HepG2 (cell line): ENCODE measurements around the gene RRP12. TPM values are rescaled to one million over a fixed set of nuclear protein-coding genes. Genes with fewer than 3 reads are reported as not detected.

ENCODE experiments used
- ATRX ChIP-seq: sonication (generic); formaldehyde crosslinking; IDR thresholded peaks from 2 replicates; pipeline ENCODE4 v1.4.0; 2020; ENCODE audit warnings: missing genetic modification reagents, borderline replicate concordance
- DMAP1 ChIP-seq: IDR thresholded peaks from 2 replicates; pipeline ENCODE4 v1.6.1; 2016
- GABPA ChIP-seq, 2 experiments: IDR thresholded peaks; 2 replicates each; pipeline ENCODE4 v1.6.1; 2011 to 2016; ENCODE audit warnings: low read depth in 2 of 2, low read length in 1 of 2, missing biosample characterization in 1 of 2, missing genetic modification characterization in 1 of 2
- HDAC1 ChIP-seq: sonication (generic); formaldehyde crosslinking; IDR thresholded peaks from 2 replicates; pipeline ENCODE4 v1.5.1; 2020; ENCODE audit warnings: mild to moderate bottlenecking, missing genetic modification reagents
- IRF2 ChIP-seq: IDR thresholded peaks from 2 replicates; pipeline ENCODE4 v1.6.1; 2018; ENCODE audit warnings: missing genetic modification reagents, missing compliant biosample characterization
- KLF16 ChIP-seq, 2 experiments: sonication (generic) in 1 of 2; formaldehyde crosslinking in 1 of 2; IDR thresholded peaks; 2 replicates each; pipeline versions ENCODE4 v1.6.1 to v1.8.0; 2016 to 2023; ENCODE audit warnings: missing genetic modification reagents in 2 of 2, missing compliant biosample characterization in 1 of 2
- SCMH1 ChIP-seq: sonication (generic); formaldehyde crosslinking; IDR thresholded peaks from 2 replicates; pipeline ENCODE4 v1.9.0; 2021; ENCODE audit warnings: missing genetic modification reagents, mild to moderate bottlenecking, borderline replicate concordance
- SOX5 ChIP-seq: IDR thresholded peaks from 2 replicates; pipeline ENCODE4 v1.6.1; 2016; ENCODE audit warnings: borderline replicate concordance
- SP2 ChIP-seq: sonication (generic); formaldehyde crosslinking; IDR thresholded peaks from 2 replicates; pipeline ENCODE4 v1.5.1; 2020; ENCODE audit warnings: mild to moderate bottlenecking, missing genetic modification reagents
- SP4 ChIP-seq: sonication (generic); formaldehyde crosslinking; IDR thresholded peaks from 2 replicates; pipeline ENCODE4 v1.8.1; 2023; ENCODE audit warnings: mild to moderate bottlenecking, missing genetic modification reagents
- SRSF1 ChIP-seq: fragments of 200-400 bp; formaldehyde crosslinking; optimal IDR thresholded peaks from 2 replicates; pipeline ENCODE3; 2017; ENCODE audit warnings: mild to moderate bottlenecking, low read depth, low read length, moderate library complexity
- SRY ChIP-seq: sonication (generic); formaldehyde crosslinking; IDR thresholded peaks from 2 replicates; pipeline ENCODE4 v1.8.0; 2022; ENCODE audit warnings: mild to moderate bottlenecking, missing genetic modification reagents
- XRCC5 ChIP-seq: fragments of 200-400 bp; formaldehyde crosslinking; optimal IDR thresholded peaks from 2 replicates; pipeline ENCODE3; 2017; ENCODE audit warnings: mild to moderate bottlenecking, low read length
- ZNF292 ChIP-seq: sonication (generic); formaldehyde crosslinking; IDR thresholded peaks from 2 replicates; pipeline ENCODE4 v1.8.1; 2022; ENCODE audit warnings: mild to moderate bottlenecking, low read depth, missing genetic modification reagents, borderline replicate concordance
- ZNF296 ChIP-seq: sonication (generic); formaldehyde crosslinking; conservative IDR thresholded peaks from 2 replicates; pipeline ENCODE4 v1.5.0; 2020; ENCODE audit warnings: mild to moderate bottlenecking, missing genetic modification reagents
- ZNF382 ChIP-seq: sonication (generic); formaldehyde crosslinking; IDR thresholded peaks from 2 replicates; pipeline ENCODE4 v1.5.0; 2020; ENCODE audit warnings: missing genetic modification reagents, mild to moderate bottlenecking, borderline replicate concordance
- ZNF556 ChIP-seq: sonication (generic); formaldehyde crosslinking; IDR thresholded peaks from 2 replicates; pipeline ENCODE4 v1.4.0; 2020; ENCODE audit warnings: mild to moderate bottlenecking, missing genetic modification reagents, borderline replicate concordance
- ZNF691 ChIP-seq: sonication (generic); formaldehyde crosslinking; IDR thresholded peaks from 2 replicates; pipeline ENCODE4 v1.4.0; 2020; ENCODE audit warnings: missing genetic modification reagents, low read depth, mild to moderate bottlenecking, borderline replicate concordance
- polyA plus RNA-seq, 8 experiments: library from polyadenylated mRNA; depleted of rRNA in 3 of 8; stranded (reverse) in 7 of 8; unstranded in 1 of 8; fragments of >200 nt; fragmentation: Illumina TruSeq in 4 of 8; extraction: Trizol in 4 of 8; gene quantifications; 2 replicates each; pipeline versions ENCODE4 v1.2.1 to v1.2.3, GENCODE V29; 2011 to 2016; ENCODE audit warnings: low read depth in 4 of 8, missing spikeins in 1 of 8, mixed read lengths in 1 of 8; ENCODE audit not compliant: insufficient read depth in 1 of 8
- total RNA-seq, 5 experiments: library from RNA; depleted of rRNA; stranded (reverse); fragments of >200 nt; fragmentation: Illumina TruSeq; extraction: Trizol; gene quantifications; 2 replicates each; pipeline ENCODE4 v1.2.3, GENCODE V29; 2016; ENCODE audit warnings: low read depth in 1 of 5
- TF ChIP-seq, protein P1 (sequence below): sonication (generic); formaldehyde crosslinking; IDR thresholded peaks from 2 replicates; pipeline ENCODE4 v1.5.1; 2020; ENCODE audit warnings: mild to moderate bottlenecking, missing genetic modification reagents, moderate library complexity
- TF ChIP-seq, protein P2 (sequence below): sonication (generic); formaldehyde crosslinking; IDR thresholded peaks from 2 replicates; pipeline ENCODE4 v1.4.0; 2020; ENCODE audit warnings: mild to moderate bottlenecking, missing genetic modification reagents
- TF ChIP-seq, protein P3 (sequence below): sonication (generic); formaldehyde crosslinking; IDR thresholded peaks from 2 replicates; pipeline ENCODE4 v1.5.0; 2020; ENCODE audit warnings: mild to moderate bottlenecking, missing genetic modification reagents, moderate library complexity

Gene RRP12
- total and polyA plus RNA-seq, 2 of the 13 experiments (the other 11 are each of a cell fraction or from before 2014, with no cell fraction given) = 13.2 to 39.4 TPM

GRCh38 chr10:97427571-97428179, 26.5 kb upstream of the RRP12 start (continued):
- 0 out of 2 replicates have a peak, but pooled peaks have one; percentile 25 for TF ChIP-seq ZNF556 (CRISPR knock-in tag)
- TF ChIP-seq SRSF1 = no peak
- no peak for TF ChIP-seq ZNF382 (CRISPR knock-in tag)
- no peak for TF ChIP-seq DMAP1 (CRISPR knock-in tag)
- no peak for TF ChIP-seq GABPA (IDR thresholded peaks at IDR 0.05; ENCODE audit: low read depth, low read length)
- TF ChIP-seq GABPA (CRISPR knock-in tag; IDR thresholded peaks at IDR 0.05; ENCODE audit: low read depth) = 0 out of 2 replicates have a peak, but pooled peaks have one; percentile 32
- TF ChIP-seq SRY (CRISPR knock-in tag) = 0 out of 2 replicates have a peak, but pooled peaks have one; percentile 57
- TF ChIP-seq HDAC1 (CRISPR knock-in tag) = 0 out of 2 replicates have a peak, but pooled peaks have one; percentile 30
- TF ChIP-seq ZNF292 (CRISPR knock-in tag) = no peak
- TF ChIP-seq XRCC5 = no peak
- TF ChIP-seq IRF2 (CRISPR knock-in tag) = no peak
- TF ChIP-seq ZNF296 (CRISPR knock-in tag) = no peak
- 0 out of 2 replicates have a peak, but pooled peaks have one; percentile 20 for TF ChIP-seq SP4 (CRISPR knock-in tag)
- TF ChIP-seq, protein P1, sequence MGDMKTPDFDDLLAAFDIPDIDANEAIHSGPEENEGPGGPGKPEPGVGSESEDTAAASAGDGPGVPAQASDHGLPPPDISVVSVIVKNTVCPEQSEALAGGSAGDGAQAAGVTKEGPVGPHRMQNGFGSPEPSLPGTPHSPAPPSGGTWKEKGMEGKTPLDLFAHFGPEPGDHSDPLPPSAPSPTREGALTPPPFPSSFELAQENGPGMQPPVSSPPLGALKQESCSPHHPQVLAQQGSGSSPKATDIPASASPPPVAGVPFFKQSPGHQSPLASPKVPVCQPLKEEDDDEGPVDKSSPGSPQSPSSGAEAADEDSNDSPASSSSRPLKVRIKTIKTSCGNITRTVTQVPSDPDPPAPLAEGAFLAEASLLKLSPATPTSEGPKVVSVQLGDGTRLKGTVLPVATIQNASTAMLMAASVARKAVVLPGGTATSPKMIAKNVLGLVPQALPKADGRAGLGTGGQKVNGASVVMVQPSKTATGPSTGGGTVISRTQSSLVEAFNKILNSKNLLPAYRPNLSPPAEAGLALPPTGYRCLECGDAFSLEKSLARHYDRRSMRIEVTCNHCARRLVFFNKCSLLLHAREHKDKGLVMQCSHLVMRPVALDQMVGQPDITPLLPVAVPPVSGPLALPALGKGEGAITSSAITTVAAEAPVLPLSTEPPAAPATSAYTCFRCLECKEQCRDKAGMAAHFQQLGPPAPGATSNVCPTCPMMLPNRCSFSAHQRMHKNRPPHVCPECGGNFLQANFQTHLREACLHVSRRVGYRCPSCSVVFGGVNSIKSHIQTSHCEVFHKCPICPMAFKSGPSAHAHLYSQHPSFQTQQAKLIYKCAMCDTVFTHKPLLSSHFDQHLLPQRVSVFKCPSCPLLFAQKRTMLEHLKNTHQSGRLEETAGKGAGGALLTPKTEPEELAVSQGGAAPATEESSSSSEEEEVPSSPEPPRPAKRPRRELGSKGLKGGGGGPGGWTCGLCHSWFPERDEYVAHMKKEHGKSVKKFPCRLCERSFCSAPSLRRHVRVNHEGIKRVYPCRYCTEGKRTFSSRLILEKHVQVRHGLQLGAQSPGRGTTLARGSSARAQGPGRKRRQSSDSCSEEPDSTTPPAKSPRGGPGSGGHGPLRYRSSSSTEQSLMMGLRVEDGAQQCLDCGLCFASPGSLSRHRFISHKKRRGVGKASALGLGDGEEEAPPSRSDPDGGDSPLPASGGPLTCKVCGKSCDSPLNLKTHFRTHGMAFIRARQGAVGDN (CRISPR knock-in tag) = no peak; the same call in 1 of the 2 replicates
- TF ChIP-seq KLF16 (CRISPR knock-in tag; IDR thresholded peaks at IDR 0.05) = no peak
- peak; percentile 43; the same call in 1 of the 2 replicates for TF ChIP-seq ZNF691 (CRISPR knock-in tag)
- TF ChIP-seq, protein P2, sequence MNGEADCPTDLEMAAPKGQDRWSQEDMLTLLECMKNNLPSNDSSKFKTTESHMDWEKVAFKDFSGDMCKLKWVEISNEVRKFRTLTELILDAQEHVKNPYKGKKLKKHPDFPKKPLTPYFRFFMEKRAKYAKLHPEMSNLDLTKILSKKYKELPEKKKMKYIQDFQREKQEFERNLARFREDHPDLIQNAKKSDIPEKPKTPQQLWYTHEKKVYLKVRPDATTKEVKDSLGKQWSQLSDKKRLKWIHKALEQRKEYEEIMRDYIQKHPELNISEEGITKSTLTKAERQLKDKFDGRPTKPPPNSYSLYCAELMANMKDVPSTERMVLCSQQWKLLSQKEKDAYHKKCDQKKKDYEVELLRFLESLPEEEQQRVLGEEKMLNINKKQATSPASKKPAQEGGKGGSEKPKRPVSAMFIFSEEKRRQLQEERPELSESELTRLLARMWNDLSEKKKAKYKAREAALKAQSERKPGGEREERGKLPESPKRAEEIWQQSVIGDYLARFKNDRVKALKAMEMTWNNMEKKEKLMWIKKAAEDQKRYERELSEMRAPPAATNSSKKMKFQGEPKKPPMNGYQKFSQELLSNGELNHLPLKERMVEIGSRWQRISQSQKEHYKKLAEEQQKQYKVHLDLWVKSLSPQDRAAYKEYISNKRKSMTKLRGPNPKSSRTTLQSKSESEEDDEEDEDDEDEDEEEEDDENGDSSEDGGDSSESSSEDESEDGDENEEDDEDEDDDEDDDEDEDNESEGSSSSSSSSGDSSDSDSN (CRISPR knock-in tag) = 0 out of 2 replicates have a peak, but pooled peaks have one; percentile 42
- TF ChIP-seq SP2 = no peak
- TF ChIP-seq SCMH1 (CRISPR knock-in tag) = no peak
- TF ChIP-seq ATRX (CRISPR knock-in tag) = no peak
- TF ChIP-seq, protein P3, sequence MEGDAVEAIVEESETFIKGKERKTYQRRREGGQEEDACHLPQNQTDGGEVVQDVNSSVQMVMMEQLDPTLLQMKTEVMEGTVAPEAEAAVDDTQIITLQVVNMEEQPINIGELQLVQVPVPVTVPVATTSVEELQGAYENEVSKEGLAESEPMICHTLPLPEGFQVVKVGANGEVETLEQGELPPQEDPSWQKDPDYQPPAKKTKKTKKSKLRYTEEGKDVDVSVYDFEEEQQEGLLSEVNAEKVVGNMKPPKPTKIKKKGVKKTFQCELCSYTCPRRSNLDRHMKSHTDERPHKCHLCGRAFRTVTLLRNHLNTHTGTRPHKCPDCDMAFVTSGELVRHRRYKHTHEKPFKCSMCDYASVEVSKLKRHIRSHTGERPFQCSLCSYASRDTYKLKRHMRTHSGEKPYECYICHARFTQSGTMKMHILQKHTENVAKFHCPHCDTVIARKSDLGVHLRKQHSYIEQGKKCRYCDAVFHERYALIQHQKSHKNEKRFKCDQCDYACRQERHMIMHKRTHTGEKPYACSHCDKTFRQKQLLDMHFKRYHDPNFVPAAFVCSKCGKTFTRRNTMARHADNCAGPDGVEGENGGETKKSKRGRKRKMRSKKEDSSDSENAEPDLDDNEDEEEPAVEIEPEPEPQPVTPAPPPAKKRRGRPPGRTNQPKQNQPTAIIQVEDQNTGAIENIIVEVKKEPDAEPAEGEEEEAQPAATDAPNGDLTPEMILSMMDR (CRISPR knock-in tag) = no peak
- no peak for TF ChIP-seq SOX5
